Measurements from ENCODE around the gene LCN12.

Gene LCN12, protein sequence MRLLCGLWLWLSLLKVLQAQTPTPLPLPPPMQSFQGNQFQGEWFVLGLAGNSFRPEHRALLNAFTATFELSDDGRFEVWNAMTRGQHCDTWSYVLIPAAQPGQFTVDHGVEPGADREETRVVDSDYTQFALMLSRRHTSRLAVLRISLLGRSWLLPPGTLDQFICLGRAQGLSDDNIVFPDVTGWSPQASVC

DNA sequence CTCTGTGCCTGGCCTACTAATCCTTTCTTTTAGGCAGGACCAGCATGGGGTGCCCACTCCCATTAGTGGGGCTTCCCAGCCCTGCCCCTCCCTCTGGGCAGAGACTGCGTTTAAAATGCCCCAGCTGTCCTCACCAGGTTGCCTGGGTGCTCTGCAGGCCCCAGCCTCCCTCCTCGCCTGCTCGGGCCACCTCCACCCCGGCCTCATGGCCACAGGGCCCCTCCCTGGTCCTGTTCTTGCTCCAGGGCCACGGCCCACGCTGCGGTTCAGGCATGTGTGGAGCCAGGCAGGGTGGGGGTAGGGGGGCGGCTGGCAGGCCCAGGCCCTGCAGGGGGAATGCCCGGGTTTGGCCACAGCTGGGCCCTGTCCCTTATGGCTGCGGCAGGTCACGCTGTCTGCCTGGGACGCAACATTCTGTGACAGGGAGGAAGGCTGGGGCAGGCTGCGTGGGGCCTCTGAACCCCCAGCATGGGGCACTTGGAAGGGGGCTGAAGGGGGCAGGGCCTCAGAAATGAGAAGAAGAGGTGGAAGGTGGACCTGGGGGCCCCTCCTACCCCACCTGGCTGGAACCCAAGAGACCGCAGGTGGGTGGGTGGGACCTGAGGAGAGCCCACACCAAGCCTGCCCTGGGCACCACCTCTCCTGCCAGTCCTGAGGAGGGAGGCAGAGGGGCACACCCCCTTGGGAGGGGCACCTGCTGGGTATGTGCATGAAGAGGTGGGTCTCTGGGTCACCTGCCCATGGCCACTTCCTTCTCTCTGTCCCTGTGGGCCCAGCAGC lies at the start of gene LCN12:
Gene LCN12, plus strand, starts transcription at position 733 of the 780 bp plus-strand sequence. CDS start 55 bp downstream, outside the sequence.
- DNase-seq, result no peak

DNA sequence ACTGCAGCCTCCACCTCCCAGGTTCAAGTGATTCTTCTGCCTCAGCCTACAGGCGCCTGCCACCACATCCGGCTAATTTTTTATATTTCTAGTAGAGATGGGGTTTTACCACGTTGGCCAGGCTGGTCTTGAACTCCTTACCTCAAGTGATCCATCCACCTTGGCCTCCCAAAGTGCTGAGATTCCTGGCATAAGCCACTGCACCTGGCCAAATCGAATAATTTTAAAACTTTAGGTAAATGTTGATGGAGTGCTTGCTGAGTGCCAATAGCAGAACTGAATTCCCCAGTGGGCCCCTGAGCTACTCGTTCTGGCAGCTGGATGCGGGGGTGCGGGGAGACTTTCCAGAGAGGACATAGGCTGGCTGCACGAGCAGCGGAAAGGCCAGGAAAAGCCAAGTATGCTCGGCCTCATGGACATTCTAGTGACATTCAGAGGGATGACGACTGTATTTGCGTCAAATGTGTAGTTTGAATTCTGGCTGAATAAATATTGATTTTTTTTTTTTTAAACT lies 49.0 kb upstream of the LCN12 start:
- DNase-seq, result no peak

DNA sequence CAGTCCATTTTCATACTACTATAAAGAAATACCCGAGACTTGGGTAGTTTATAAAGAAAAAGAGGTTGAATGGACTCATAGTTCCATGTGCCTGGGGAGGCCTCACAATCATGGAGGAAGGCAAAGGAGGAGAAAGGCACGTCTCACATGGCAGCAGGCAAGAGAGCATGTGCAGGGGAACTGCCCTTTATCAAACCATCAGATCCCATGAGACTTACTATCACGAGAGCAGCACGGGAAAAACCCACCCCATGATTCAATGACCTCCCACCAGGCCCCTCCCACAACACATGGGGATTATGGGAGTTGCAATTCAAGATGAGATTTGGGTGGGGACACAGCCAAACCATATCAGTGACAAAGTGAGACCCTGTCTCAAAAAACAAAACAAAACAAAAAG lies 45.8 kb upstream of the LCN12 start:
- DNase-seq, result no peak

DNA sequence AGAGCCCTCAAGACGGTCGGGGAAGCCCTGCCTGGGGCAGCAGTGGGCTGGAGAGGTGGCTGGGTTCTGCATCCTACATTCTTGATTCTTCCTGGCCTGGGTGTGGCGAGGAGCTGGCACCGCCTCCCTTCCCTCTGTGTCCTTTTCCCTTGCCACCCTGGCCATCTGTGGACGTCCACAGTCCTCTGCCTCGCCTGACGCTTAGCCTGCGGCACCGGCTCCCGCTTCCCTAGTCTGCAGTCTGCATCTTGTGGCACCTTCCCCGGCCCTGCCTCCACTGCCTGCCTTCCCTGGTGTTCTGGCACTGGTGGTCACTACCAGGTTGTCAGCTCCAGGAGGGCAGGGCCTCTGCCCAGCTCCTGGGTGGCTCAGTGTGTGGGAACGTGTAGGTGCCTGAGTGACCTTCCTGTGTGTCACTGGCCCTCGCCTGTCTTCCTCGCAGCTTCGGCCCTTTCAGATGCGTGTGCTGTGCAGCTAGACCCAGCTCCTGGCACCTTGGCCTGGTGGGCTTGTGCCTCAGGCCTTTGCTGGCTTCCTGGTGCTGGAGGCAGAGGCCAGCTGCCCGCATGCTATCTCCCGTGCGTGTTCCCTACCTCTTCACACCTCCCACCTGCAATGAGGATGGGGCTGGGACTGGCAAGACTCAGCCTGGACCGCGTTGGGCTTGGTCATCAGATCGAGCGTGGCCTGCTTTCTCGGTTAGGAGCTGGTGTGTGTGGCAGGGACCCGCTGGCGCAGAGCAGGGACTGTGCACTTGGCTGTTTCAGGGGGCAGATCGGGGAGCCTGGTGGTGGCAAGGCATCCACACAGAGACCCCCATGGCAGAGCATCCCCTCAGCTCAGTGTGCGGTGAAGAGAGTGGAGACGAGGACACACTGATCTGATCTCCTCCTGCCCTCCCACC lies 44.8 kb upstream of the LCN12 start:
- DNase-seq, result no peak

DNA sequence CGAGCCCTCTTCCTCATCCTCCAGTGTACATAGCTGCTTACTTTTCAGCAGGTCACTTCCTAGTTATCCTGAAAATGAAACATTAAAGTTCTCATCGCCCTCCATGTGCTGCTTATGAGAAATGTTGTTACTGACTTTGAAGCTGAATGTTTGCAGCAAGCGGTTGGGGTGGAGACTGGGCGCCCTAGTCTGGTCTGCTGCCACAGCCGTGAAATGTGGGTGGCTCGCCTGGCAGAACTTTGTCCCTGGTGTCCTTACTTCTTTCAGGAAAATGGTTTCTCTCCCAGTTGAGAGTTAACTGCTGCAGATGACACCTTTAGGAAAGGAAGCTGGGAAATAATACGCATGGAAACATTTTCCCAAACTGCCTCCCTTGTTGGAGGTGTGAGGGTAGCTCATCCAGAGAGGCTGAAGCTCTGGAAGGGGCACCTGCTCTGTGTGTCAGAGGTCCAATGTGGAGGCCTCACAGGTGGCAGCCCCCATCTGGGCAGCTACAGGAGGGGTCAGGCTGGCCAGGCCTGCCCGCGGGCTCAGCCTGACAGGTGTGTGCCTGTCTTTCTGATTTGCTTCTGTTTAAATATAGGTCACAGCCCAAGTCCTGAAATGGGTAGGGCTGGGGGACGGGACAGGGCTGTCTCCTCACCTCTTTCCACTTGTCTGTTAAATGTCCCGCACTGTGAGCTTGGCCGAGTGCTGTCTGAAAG lies 41.7 kb upstream of the LCN12 start:
- DNase-seq, result no peak

DNA sequence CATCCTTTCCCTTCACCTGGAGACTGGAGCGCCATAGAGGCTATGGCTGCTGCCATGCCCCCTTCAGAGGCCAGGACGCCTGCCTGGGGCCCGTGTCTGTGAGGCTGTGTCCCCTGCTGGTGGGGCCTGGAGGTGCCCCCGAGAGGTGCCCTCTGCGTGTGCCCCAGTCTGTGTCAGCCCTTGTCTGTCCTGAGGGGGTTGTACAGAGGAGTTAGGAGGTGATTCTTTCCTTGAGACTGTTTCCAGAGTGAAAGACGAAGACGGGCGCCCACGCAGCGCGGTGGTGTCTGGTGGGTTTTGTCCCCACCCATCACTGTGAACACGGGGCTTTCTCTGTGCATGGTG lies 41.2 kb upstream of the LCN12 start:
- no peak for DNase-seq

DNA sequence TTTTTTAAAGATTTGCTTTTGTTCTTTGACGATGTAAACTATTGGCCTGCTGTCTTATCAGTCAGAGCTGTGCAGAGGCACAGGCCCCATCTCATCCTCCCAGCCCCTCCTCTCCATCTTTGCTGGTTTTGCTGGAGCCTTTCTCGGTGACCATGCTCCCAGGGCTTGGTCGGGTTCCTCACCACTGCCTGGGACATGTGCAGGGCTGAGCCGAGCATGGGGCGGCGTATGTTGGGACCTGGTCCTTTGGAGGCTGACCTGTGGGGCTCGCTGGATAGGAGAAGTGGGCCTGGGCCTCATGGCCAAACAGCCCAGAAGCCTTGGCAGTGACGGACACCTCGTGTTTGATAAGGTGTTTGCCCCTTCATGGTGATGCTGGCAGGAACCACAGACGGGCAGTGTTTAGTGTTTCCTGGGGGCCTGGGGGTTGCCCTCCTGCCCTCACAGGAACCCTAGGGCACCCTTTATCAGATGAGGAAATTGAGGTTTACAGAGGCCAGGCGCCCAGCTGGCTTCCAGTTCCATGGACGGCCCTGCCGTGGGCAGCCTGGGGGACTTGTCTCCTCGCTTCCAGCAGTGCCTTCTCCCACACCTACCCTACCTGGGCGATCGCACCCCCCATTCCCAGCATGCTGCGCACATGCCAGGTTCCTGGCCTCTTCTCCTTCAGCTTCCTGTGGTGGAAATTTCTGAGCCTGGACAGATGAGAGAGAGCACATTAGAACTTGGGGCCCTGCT lies 38.2 kb upstream of the LCN12 start:
- no peak for DNase-seq

DNA sequence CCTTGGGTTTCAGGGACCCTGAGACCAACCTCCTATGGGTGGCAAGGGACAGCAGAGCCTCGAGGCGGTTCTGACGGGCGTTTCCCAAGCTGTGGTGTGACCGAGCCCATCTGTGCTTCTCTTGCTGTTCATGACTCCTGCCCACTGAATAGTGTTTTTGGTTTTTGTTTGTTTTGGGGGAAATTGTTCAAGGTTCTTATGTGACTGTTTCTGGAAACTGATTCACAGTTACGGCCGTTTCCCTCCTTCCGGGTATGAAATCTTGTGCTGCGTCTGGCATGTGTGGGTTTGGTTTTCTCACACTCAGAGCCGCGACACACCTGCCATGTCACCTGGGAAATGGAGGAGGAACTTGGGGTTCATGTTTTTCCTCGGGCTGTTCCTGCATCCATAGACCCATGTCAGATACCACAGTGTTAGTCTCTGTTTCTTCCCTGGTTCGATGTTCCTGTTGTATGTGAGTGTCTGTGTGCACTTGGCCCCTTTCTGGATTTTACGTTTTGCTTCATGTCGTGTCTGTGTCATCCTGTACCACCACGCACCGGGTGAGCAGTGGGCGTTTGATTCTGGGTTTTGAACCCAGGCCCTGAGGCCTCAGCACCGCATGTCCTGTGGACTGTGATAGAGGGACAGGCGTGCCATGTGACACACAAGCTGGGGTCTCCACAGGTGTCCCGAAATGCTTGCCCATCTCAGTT lies 36.3 kb upstream of the LCN12 start:
- DNase-seq, result no peak

DNA sequence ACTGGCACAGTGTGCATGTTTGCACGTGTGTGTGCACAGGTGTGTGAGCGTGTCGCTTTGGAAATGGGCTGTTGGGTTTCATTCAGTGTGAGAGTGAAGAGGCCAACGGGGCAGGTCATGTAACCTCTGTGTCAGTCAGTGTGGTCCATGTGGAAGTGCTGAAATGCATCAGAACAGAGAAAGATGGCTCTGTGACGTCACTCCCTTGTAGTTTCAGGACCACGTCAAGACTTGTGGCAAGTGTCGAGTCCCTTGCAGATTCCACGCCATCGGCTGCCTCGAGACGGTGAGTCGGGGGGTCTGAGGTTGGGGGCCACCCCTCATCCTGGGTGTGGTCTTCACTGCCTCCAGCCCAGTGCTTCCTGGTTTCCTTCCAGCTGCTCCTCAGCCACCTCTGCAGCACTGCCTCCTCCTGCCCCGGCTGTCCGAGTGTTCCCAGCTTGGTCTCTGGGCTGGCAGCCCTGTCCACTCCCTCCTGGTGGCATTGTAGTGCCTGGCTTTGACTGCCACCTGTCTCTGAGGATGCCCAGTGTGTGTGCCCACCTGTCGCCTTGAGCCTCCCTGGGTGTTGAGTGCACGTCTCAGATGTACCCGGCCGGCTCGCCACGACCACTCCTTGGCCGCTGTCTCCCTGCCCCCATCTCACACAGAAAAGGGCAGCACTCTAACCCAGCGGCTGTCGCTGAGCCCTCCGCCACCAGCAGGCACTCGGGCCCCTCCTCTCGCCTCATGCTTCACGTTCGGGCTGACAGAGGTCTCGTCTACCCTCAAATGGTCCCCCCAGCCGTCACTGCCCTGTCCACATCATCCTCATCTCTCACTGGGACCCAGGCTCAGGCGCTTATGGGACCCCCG lies 35.5 kb upstream of the LCN12 start:
- DNase-seq, result no peak

DNA sequence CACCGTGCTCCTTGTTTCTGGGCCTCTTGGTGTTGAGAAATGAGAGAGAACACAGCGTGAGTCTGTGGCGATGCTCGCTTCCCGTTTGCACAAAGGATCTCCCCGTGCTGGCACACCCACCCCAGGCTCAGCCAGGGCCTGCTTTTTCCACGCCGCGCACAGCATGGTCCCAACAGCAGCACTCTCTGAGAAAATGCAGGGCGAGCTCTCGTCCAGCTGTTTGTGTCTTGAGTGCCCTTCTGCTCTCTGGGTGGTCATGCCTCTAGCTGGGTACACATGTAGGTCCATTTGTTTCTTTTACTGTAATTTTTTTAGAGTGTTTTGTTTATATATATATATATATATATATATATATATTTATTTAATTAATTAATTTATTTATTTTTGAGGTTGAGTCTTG lies 34.2 kb upstream of the LCN12 start:
- DNase-seq, result no peak

DNA sequence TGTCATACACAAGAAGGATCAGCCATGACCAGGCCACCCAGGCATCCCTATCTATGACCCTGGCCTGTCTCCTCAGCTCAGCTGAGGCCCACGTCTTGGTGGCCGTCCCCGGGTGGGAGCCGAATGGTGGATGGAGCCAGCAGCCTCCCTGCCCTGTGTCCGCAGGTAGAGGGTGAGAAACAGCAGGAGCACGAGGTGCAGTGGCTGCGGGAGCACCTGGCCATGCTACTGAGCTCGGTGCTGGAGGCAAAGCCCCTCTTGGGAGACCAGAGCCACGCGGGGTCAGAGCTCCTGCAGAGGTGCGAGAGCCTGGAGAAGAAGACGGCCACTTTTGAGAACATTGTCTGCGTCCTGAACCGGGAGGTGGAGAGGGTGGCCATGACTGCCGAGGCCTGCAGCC lies 32.0 kb upstream of the LCN12 start:
- no peak for DNase-seq

DNA sequence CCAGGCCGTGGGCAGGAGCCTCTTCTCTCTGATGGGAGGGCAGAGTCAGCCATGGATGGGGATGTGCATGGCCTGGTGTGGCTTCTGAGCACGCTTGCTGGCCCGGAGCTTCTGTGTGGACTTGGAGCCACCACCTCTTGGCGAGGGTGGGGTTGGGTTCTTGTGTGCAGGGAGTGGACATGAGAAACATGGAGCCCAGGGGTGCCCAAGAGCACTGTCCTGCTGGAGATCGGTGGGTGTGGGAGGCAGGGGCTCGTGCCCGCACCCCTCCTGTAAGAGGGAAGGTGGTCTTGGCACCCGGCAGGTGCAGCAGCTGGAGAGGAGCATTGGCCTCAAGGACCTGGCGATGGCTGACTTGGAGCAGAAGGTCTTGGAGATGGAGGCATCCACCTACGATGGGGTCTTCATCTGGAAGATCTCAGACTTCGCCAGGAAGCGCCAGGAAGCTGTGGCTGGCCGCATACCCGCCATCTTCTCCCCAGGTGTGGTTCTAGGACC lies 31.3 kb upstream of the LCN12 start:
- no peak for DNase-seq

DNA sequence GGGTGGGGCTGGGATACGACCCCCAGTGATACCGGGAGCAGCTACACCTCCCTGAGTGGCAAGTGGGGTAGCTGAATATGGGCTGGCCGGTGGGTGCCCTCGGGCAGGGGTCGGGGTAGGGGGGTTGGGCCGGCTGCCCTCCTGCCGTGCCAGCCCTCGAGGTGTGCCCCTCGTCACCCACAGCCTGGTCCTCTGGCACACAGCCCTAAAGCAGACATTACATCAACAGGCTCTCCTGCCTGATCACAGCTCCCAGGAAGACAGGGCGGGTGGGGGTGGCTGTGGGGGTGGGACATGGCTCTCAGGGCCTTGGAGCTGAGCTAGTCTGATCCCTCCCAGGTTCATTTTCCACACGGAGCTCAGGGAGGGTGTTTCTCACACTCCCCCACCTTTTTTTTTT lies 30.8 kb upstream of the LCN12 start:
- no peak for DNase-seq

DNA sequence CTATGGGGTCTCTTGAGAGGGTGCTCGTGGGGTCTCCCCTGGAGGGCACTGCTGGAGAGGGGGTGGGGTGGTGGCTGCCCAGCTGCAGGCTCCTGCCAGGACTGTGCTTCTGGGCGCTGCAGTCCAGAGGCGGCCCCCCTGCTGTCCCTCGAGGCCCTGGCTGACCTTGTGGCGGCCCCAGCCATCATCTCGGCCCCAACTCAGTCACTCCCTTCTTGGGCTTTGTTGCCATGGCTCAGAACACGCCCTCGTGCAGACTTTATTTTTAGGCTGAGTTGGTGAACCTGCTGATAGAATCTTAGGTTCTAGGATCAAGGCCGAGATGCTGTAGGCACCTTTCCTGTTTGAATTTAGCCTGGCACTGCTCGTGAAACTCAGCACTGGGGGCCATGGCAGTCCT lies 30.4 kb upstream of the LCN12 start:
- DNase-seq, result no peak

DNA sequence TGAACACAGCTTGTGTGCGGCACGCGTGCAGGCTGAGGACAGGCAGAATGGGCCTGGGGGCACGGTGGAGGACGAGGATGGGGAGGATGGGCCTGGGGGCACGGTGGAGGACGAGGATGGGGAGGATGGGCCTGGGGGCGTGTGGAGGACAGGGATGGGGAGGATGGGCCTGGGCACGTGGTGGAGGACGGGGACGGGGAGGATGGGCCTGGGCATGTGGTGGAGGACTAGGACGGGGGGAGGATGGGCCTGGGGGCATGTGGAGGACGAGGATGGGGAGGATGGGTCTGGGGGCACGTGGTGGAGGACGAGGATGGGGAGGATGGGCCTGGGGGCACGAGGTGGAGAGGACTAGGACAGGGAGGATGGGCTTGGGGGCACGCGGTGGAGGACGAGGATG lies 29.5 kb upstream of the LCN12 start:
- DNase-seq, result no peak

DNA sequence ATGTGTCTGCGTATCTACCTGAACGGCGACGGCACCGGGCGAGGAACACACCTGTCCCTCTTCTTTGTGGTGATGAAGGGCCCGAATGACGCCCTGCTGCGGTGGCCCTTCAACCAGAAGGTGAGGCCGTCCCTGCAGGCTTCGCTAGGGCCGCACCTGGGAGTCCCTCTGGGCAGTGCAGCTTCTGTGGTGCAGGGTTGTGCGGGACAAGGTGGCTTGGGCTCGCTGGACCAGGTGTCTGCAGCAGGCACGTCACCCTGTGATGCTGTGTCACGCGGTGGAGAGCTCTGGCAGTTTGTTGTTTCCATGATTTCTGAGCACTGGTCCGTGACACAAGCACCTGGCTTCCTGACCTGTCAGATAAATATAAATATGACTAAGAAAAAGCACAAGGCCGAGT lies 28.2 kb upstream of the LCN12 start:
- DNase-seq, result no peak

DNA sequence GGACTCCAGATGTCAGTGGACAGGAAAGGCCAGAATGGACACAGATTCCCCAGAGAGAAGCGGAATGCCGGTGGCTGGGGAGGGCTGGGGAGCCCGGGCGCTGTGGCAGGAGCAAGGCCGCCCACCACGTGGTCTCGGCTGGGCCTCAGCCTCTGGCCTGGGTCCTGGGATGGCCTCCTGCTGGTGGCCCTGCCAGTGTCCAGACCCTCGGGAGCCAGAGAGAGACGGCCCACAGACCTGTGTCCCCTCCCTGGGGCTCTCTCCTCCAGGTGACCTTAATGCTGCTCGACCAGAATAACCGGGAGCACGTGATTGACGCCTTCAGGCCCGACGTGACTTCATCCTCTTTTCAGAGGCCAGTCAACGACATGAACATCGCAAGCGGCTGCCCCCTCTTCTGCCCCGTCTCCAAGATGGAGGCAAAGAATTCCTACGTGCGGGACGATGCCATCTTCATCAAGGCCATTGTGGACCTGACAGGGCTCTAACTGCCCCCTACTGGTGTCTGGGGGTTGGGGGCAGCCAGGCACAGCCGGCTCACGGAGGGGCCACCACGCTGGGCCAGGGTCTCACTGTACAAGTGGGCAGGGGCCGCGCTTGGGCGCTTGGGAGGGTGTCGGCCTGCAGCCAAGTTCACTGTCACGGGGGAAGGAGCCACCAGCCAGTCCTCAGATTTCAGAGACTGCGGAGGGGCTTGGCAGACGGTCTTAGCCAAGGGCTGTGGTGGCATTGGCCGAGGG lies 26.5 kb upstream of the LCN12 start:
- no peak for DNase-seq

DNA sequence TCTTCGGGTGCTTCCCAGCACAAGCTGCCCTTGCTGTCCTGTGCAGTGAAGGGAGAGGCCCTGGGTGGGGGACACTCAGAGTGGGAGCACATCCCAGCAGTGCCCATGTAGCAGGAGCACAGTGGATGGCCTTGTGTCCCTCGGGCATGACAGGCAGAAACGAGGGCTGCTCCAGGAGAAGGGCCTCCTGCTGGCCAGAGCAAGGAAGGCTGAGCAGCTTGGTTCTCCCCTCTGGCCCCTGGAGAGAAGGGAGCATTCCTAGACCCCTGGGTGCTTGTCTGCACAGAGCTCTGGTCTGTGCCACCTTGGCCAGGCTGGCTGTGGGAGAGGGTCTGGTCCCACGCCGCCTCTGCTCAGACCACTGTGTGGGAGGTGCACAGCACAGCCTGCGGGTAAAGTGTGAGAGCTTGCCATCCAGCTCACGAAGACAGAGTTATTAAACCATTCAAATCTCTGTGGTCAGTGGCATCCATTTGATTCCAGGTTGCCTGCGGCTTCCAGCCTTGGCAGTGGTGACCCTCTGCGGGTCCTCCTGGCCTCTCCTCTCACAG lies 25.8 kb upstream of the LCN12 start:
- DNase-seq, result no peak

DNA sequence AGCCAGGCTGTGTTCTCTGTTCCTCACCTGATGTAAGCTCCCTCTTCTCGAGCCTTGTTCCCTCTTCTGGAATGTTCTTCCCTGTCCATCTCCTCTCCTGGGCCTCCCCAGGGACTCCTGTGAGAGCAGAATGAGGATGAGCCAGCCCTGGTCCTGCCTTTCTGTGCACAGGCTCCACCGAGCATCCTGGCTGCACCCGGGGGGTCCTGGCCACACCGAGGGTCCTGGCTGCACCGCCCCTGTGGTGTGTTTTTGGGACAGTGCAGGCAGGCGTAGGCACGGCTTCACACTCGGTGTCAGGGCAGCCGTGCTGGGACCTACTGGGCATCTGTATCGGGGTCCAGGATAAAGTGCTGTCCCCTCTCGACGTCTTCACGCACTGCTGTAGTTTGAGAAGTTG lies 25.3 kb upstream of the LCN12 start:
- no peak for DNase-seq

All from NCI-H82 (cell line).